ENCODE measurements around the gene ELOVL6. TPM values are rescaled to one million over a fixed set of nuclear protein-coding genes. Genes with fewer than 3 reads are reported as not detected.

The ELOVL6 gene
- total and polyA plus RNA-seq, 2 of the 4 experiments (the other 2 are of a cell fraction) = 17.9 to 19.0 TPM

GRCh38 chr4:110074570-110074969 is 123.8 kb downstream of the ELOVL6 start:
- H2BK20ac ChIP-seq (ENCODE audit: low read depth, low read length) = no peak overlapping the region
- H2AK9ac ChIP-seq (replicated peaks; ENCODE audit: low read depth, low read length, poor library complexity) = no peak overlapping the region
- ChIA-PET POLR2A (ENCODE audit: unreplicated experiment) (no interaction called here), CTCF (interaction anchor here (0.6 kb wide), 1 partner anchor 11 kb away, joined by 3 read pairs; no protein-coding TSS in a partner anchor)
- WGBS, 2 experiments (ENCODE audit: extremely low coverage in 2 of 2, insufficient read length in 1 of 2) = 83% methylated on average over 1 of the region's 4 CpGs; no CpG with 5 or more reads in 1 of the 2 experiments
- no peak overlapping the region for H3K14ac ChIP-seq (replicated peaks; ENCODE audit: low read depth, low read length)
- ATAC-seq (ENCODE audit: low read depth) (no peak), DNase-seq (no peak)
- no peak overlapping the region for H3K9ac ChIP-seq (ENCODE audit: low read depth, low read length)
- no peaks in the 10 kb centered on the region for H3K27me3 ChIP-seq (ENCODE audit: control insufficient read depth, insufficient read depth, low read length)
- no peaks in the 10 kb centered on the region for H3K9me3 ChIP-seq (ENCODE audit: control insufficient read depth, insufficient read depth, low read length)
- no peak overlapping the region for H2BK5ac ChIP-seq (ENCODE audit: low read depth, low read length, poor library complexity, severe bottlenecking)
- no peak overlapping the region for H4K8ac ChIP-seq (ENCODE audit: low read depth in 2 of 2, low read length in 2 of 2)
- no peak overlapping the region for H3K4me3 ChIP-seq (ENCODE audit: insufficient read depth, low read depth, low read length)
- H3K27ac ChIP-seq (ENCODE audit: insufficient read depth, low read length) = no peak overlapping the region
- no peak overlapping the region for H3K56ac ChIP-seq (ENCODE audit: extremely low read depth, insufficient read depth, low read length)
- H3K79me1 ChIP-seq (ENCODE audit: low read depth in 1 of 2, low read length in 2 of 2) = no peaks in the 10 kb centered on the region; a peak in 1 of 4 replicates
- dilution Hi-C loops (cut with HindIII; ENCODE audit: low sequenced_read_pairs, unreplicated experiment) (no loop called here), intact Hi-C loops (cut with micrococcal nuclease) (no loop called here), in situ Hi-C loops (cut with MboI; ENCODE audit: low sequenced_read_pairs) (no loop called here)
- no peak overlapping the region for H3K23ac ChIP-seq (ENCODE audit: low read depth, low read length)
- no peak overlapping the region for H2AFZ ChIP-seq (replicated peaks; ENCODE audit: low read length, poor library complexity)
- no peak overlapping the region for H2BK120ac ChIP-seq (ENCODE audit: low read depth, low read length)
- H3K4me2 ChIP-seq (ENCODE audit: low read depth, low read length) = no peak overlapping the region
- H4K91ac ChIP-seq (ENCODE audit: insufficient read depth, low read depth, low read length) = no peak overlapping the region
- H3K36me3 ChIP-seq (ENCODE audit: control insufficient read depth, insufficient read depth, low read length) = no peaks in the 10 kb centered on the region
- H3K18ac ChIP-seq (ENCODE audit: low read depth, low read length) = no peak overlapping the region
- H2BK15ac ChIP-seq (ENCODE audit: low read depth, low read length) = no peak overlapping the region
- H3K4ac ChIP-seq (ENCODE audit: low read depth, low read length) = no peak overlapping the region
- BruUV-seq (replicated peaks) = no TSS peak
- H4K5ac ChIP-seq (ENCODE audit: low read depth, low read length) = no peak overlapping the region
- no peaks in the 10 kb centered on the region for H4K20me1 ChIP-seq (ENCODE audit: insufficient read depth, low read length)
- H3K4me1 ChIP-seq (ENCODE audit: control insufficient read depth, insufficient read depth, low read length) = no peaks in the 10 kb centered on the region; the same call in 1 of the 2 replicates
- TF ChIP-seq NFE2L2 (IDR thresholded peaks at IDR 0.05; ENCODE audit: low read depth, low read length) (no peak), FOS (IDR thresholded peaks at IDR 0.05; ENCODE audit: low read depth, low read length) (no peak), SMC3 (IDR thresholded peaks at IDR 0.05; ENCODE audit: low read depth, low read length) (no peak), BHLHE40 (IDR thresholded peaks at IDR 0.05; ENCODE audit: low read depth, low read length) (no peak), ELK1 (IDR thresholded peaks at IDR 0.05; ENCODE audit: borderline replicate concordance, low read depth, low read length) (no peak), USF2 (IDR thresholded peaks at IDR 0.05; ENCODE audit: low read depth, low read length) (no peak), RAD21 (IDR thresholded peaks at IDR 0.05; ENCODE audit: low read length) (no peak), MAZ (IDR thresholded peaks at IDR 0.05; ENCODE audit: borderline replicate concordance, low read depth, low read length) (no peak), CTCF (conservative IDR thresholded peaks at IDR 0.05; ENCODE audit: low read depth, low read length) (no peak), CEBPB (IDR thresholded peaks at IDR 0.05; ENCODE audit: low read depth, low read length) (no peak), CHD1 (IDR thresholded peaks at IDR 0.05; ENCODE audit: low read depth, low read length) (no peak), MAFK (IDR thresholded peaks at IDR 0.05; ENCODE audit: low read depth, low read length) (no peak), RFX5 (IDR thresholded peaks at IDR 0.05; ENCODE audit: low read depth, low read length) (no peak)
- no peaks in the 10 kb centered on the region for H3K9me1 ChIP-seq (ENCODE audit: insufficient read depth, low read length)
- no peak overlapping the region for H2AK5ac ChIP-seq (ENCODE audit: low read depth, low read length)
